ENCODE measurements around the gene ACSF3.

The ACSF3 gene

GRCh38 chr16:89112377-89113151 is 18.9 kb downstream of the ACSF3 start:
- no peak for DNase-seq

GRCh38 chr16:89113152-89113547 is 19.5 kb downstream of the ACSF3 start:
- no peak for DNase-seq

GRCh38 chr16:89113661-89114060 is 20.0 kb downstream of the ACSF3 start:
- DNase-seq, result no peak

- DNase-seq, result no peak
These were observed 20.7 kb downstream of the ACSF3 start for GRCh38 chr16:89114159-89114981.

- DNase-seq, result peak; percentile 82
These were observed 21.7 kb downstream of the ACSF3 start for GRCh38 chr16:89115216-89115861.

GRCh38 chr16:89116341-89117226 is 22.9 kb downstream of the ACSF3 start:
- no peak for DNase-seq

GRCh38 chr16:89117227-89117974 is 23.7 kb downstream of the ACSF3 start:
- no peak for DNase-seq

- no peak for DNase-seq
These were observed 24.3 kb downstream of the ACSF3 start for GRCh38 chr16:89117975-89118289.

GRCh38 chr16:89118361-89119165 is 24.9 kb downstream of the ACSF3 start:
- no peak for DNase-seq

- DNase-seq, result peak; percentile 27
These were observed 25.5 kb downstream of the ACSF3 start for GRCh38 chr16:89119166-89119621.

GRCh38 chr16:89119661-89120141 is 26.0 kb downstream of the ACSF3 start:
- no peak for DNase-seq

GRCh38 chr16:89120281-89120680 is 26.6 kb downstream of the ACSF3 start:
- DNase-seq, result no peak

GRCh38 chr16:89120921-89121351 is 27.3 kb downstream of the ACSF3 start:
- DNase-seq, result no peak

- DNase-seq, result no peak
These were observed 28.2 kb downstream of the ACSF3 start for GRCh38 chr16:89121691-89122321.

- no peak for DNase-seq
These were observed 28.7 kb downstream of the ACSF3 start for GRCh38 chr16:89122322-89122851.

GRCh38 chr16:89123001-89123830 is 29.6 kb downstream of the ACSF3 start:
- DNase-seq, result no peak

- DNase-seq, result no peak
These were observed 30.1 kb downstream of the ACSF3 start for GRCh38 chr16:89123831-89124100.

- no peak for DNase-seq
These were observed 35.7 kb downstream of the ACSF3 start for GRCh38 chr16:89129378-89129777.

- DNase-seq, result no peak
These were observed 36.8 kb downstream of the ACSF3 start for GRCh38 chr16:89130448-89130847.

Data from hematopoietic multipotent progenitor cell treated with erythropoietin and hydrocortisone succinate and interleukin-3 and kit ligand, for 6 days (in vitro differentiated cells).